Endodermal cell (in vitro differentiated cells): Measurements from ENCODE around the gene SOD3. TPM values are rescaled to one million over a fixed set of nuclear protein-coding genes. Genes with fewer than 3 reads are reported as not detected.

ENCODE experiments used
- DNase-seq: peaks from one replicate; pipeline ENCODE4 v3.0.0-alpha.2; 2017
- H3K27ac ChIP-seq: 2 replicates; pipeline ENCODE4 v1.5.1; 2013; ENCODE audit warnings: mild to moderate bottlenecking, low read depth, low read length, moderate library complexity
- H3K27me3 ChIP-seq: 2 replicates; pipeline ENCODE4 v1.6.1; 2013; ENCODE audit warnings: mild to moderate bottlenecking, low read length, moderate library complexity; ENCODE audit not compliant: insufficient read depth, control insufficient read depth, poor library complexity, severe bottlenecking
- H3K36me3 ChIP-seq: 2 replicates; pipeline ENCODE4 v1.7.0; 2013; ENCODE audit warnings: mild to moderate bottlenecking, low read length, moderate library complexity; ENCODE audit not compliant: control insufficient read depth, insufficient read depth
- H3K4me1 ChIP-seq: one replicate; pipeline ENCODE4 v1.7.0; 2013; ENCODE audit warnings: low read length; ENCODE audit not compliant: control insufficient read depth, insufficient read depth
- H3K4me3 ChIP-seq: 2 replicates; pipeline ENCODE4 v1.5.1; 2013; ENCODE audit warnings: mild to moderate bottlenecking, low read length, moderate library complexity
- H3K9ac ChIP-seq: 2 replicates; pipeline ENCODE4 v1.6.1; 2013; ENCODE audit warnings: mild to moderate bottlenecking, low read length, moderate library complexity; ENCODE audit not compliant: poor library complexity, severe bottlenecking; ENCODE audit errors: extremely low read depth
- H3K9me3 ChIP-seq: 2 replicates; pipeline ENCODE4 v1.6.1; 2013; ENCODE audit warnings: mild to moderate bottlenecking, low read length, moderate library complexity; ENCODE audit not compliant: control insufficient read depth
- H3K27ac Mint-ChIP-seq: 2 replicates; pipeline ENCODE4 v1.8.0; 2020; ENCODE audit warnings: mixed read lengths
- H3K27me3 Mint-ChIP-seq: 2 replicates; pipeline ENCODE4 v1.8.0; 2021; ENCODE audit warnings: mild to moderate bottlenecking, mixed read lengths; ENCODE audit not compliant: insufficient read depth
- H3K36me3 Mint-ChIP-seq: 2 replicates; pipeline ENCODE4 v1.8.0; 2020; ENCODE audit warnings: low read depth, mixed read lengths
- H3K4me1 Mint-ChIP-seq: 2 replicates; pipeline ENCODE4 v1.8.0; 2020; ENCODE audit warnings: mixed read lengths
- H3K4me3 Mint-ChIP-seq: 2 replicates; pipeline ENCODE4 v1.8.0; 2020; ENCODE audit warnings: mild to moderate bottlenecking, moderate library complexity, mixed read lengths
- H3K9me3 Mint-ChIP-seq: 2 replicates; pipeline ENCODE4 v1.8.0; 2020; ENCODE audit warnings: mild to moderate bottlenecking, mixed read lengths
- CTCF ChIP-seq: fragments of 200-600 bp; sonication (generic); conservative IDR thresholded peaks from 2 replicates; pipeline ENCODE4 v1.5.0; 2021; ENCODE audit warnings: antibody characterized with exemption, mild to moderate bottlenecking
- WGBS, 2 experiments: methylation state at CpG; one replicate each; pipeline versions ENCODE4 v1.1.5 to v1.1.7; 2013; ENCODE audit warnings: missing lambda C conversion rate in 2 of 2, mixed read lengths in 1 of 2; ENCODE audit not compliant: insufficient coverage in 1 of 2, insufficient read length in 1 of 2; 5-methylcytosine and 5-hydroxymethylcytosine counted together
- total RNA-seq, 2 donors: library from RNA; stranded (reverse); fragmentation: NEBNext Ultra II Directional in 1 of 2; extraction: Animal tissue kit (Norgen Biotek cat#: 25700) in 1 of 2; gene quantifications; 2 replicates in 1 of 2; 3 replicates in 1 of 2; pipeline ENCODE4 v1.2.1, GENCODE V29; 2021

SOD3 gene
- total RNA-seq, 2 donors from 2014 or later = 5.7 to 8.7 TPM

DNA sequence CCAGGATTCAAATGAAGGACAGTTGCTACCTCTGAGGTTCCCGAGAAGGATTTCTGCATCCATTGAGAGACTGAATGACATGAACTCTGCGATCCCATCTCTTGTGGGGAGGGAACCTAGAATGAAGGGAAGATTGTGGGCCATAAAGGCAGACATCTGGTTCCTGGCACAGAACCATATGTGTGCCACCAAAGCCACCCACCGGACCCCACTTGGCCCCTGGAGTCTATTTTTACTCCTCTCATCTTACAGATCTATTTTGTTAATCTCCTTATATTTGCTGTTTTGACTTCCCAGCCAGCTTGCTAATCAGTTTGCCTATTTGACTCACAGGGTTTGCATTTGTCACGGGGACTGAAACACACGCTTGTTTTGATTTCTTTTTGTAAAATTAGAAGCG, 7.3 kb downstream of the SOD3 start:
- H3K9me3 ChIP-seq = no peaks in the 10 kb centered on the region
- H3K27ac Mint-ChIP-seq = no peak overlapping the region
- 89 to 94% methylated on average over 6 of the region's 6 CpGs for whole genome bisulfite sequencing, 2 experiments
- H3K9me3 Mint-ChIP-seq = no peaks in the 10 kb centered on the region
- no peak overlapping the region for H3K4me3 Mint-ChIP-seq
- H3K27ac ChIP-seq = no peak overlapping the region
- DNase-seq = no peak
- peaks cover 57% of the 10 kb centered on the region for H3K27me3 ChIP-seq
- H3K36me3 Mint-ChIP-seq = no peaks in the 10 kb centered on the region
- H3K27me3 Mint-ChIP-seq = peaks cover 91% of the 10 kb centered on the region
- TF ChIP-seq CTCF = no peak
- H3K4me1 ChIP-seq = no peaks in the 10 kb centered on the region
- no peak overlapping the region for H3K4me3 ChIP-seq
- peaks cover 37% of the 10 kb centered on the region for H3K4me1 Mint-ChIP-seq
- H3K9ac ChIP-seq = no peak overlapping the region
- no peaks in the 10 kb centered on the region for H3K36me3 ChIP-seq

- Histone ChIP-seq H3K27ac (no peak overlapping the region), H3K9me3 (no peaks in the 10 kb centered on the region), H3K36me3 (no peaks in the 10 kb centered on the region), H3K4me1 (no peaks in the 10 kb centered on the region), H3K4me3 (no peak overlapping the region), H3K9ac (no peak overlapping the region), H3K27me3 (peaks cover 33% of the 10 kb centered on the region)
- 95% methylated on average over 5 of the region's 5 CpGs; no CpG with 5 or more reads in 1 of the 2 experiments for WGBS, 2 experiments
- no peaks in the 10 kb centered on the region for H3K9me3 Mint-ChIP-seq
- H3K36me3 Mint-ChIP-seq = no peaks in the 10 kb centered on the region
- no peak for TF ChIP-seq CTCF
- H3K4me3 Mint-ChIP-seq = no peak overlapping the region
- DNase-seq = no peak
- H3K27ac Mint-ChIP-seq = no peak overlapping the region
- H3K4me1 Mint-ChIP-seq = peaks cover 37% of the 10 kb centered on the region
- H3K27me3 Mint-ChIP-seq = peaks cover 73% of the 10 kb centered on the region
These were observed 9.7 kb downstream of the SOD3 start for GRCh38 chr4:24805067-24805466.

DNA sequence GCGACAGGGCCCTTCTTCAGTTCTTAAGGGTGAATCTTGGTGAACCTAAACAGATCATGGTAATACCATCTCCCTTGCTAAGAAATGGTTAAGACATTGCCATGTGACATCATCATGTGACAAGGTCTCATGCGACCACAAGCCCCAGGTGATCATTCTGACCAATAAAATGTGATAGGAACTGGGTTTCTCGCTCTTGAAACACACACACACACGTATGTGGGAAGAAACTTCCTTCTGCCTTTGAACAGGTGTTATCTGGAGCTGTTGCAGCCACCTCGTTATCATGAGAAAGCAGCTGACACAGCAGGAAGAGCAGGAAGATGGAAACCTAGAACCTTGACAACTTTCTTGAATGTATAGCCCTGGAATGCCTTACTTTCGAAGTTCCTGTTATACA, 10.2 kb downstream of the SOD3 start:
- DNase-seq = no peak
- H3K27ac ChIP-seq = no peak overlapping the region
- H3K9ac ChIP-seq = no peak overlapping the region
- H3K27me3 ChIP-seq = peaks cover 28% of the 10 kb centered on the region
- TF ChIP-seq CTCF = no peak
- 89 to 94% methylated on average over 4 to 6 of the region's 6 CpGs for WGBS, 2 experiments
- H3K9me3 ChIP-seq = no peaks in the 10 kb centered on the region
- H3K4me3 ChIP-seq = no peak overlapping the region
- Mint-ChIP-seq H3K4me1 (peaks cover 35% of the 10 kb centered on the region), H3K4me3 (no peak overlapping the region), H3K27ac (no peak overlapping the region), H3K9me3 (no peaks in the 10 kb centered on the region), H3K27me3 (peaks cover 68% of the 10 kb centered on the region), H3K36me3 (no peaks in the 10 kb centered on the region)
- no peaks in the 10 kb centered on the region for H3K36me3 ChIP-seq
- H3K4me1 ChIP-seq = no peaks in the 10 kb centered on the region
